ENCODE results near the gene ROR2.
"Not testable (repeated sequence)": the region's sequence is repeated elsewhere in the genome, so short reads cannot be mapped to it uniquely, and the experiment has no call there.

ROR2 gene

DNA sequence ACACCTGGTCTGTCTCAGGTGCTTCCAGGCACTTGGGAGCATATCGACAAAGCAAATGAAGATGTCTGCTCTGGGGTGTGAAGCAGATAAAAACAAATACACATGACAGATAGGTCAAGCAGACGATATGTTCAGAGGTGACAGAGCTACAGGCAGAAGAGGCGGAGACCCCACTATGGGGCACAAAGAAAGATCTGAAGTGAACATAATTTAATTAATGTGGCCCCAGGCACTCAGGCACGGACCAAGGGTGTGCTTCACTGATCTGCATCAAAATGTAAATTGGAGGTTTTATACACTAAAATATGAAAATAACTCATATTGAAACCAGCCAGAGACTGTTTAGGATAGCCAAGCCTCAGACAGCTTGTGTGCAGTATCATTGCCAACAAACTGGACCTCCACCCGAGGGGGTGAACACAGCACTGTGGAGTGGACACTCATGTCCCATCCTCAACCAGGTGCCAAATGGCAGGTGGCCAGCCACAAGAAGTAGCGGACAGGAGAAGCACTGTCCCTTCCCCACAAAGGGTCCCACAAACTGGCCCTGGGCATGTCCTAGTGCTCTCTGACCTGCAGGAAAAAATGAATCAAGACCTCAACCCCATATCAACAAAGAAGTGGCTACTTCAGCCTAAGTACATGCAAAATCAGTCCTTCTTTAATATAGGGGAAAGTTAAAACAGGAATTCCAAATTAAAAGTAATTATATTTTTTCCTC, 29.2 kb downstream of the ROR2 start:
- Histone ChIP-seq H3K27me3 (replicated peaks; ENCODE audit: control insufficient read depth, insufficient read depth, low read length) (peaks cover 10% of the 10 kb centered on the region), H3K9ac (ENCODE audit: low read length) (no peak overlapping the region), H3K36me3 (ENCODE audit: control insufficient read depth, insufficient read depth, low read length, severe bottlenecking) (no peaks in the 10 kb centered on the region), H3K4me1 (ENCODE audit: control insufficient read depth, insufficient read depth, low read length) (no peaks in the 10 kb centered on the region), H3K4me3 (ENCODE audit: low read length) (no peak overlapping the region), H3K9me3 (ENCODE audit: control insufficient read depth, low read length) (no peaks in the 10 kb centered on the region)
- no peak for DNase-seq (ENCODE audit: low read depth)

DNA sequence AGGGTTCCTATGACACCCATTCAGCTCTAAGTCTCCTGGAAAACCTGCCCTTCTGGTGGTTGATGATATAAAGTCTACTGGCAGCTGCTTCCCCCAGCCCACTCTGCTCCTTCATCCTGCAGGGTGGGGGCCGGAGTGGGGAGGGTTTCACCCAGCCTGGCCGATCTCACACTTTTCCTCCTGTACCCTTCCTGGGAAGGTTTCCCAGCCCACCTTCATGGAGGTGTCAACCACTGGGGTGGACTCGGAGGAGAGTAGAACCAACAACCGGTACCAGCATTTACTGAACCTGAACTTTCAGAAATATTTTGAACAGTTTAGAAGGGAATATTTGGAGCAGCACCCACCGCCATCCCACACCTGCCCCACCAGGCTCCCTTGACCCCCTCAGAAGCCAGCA, 30.4 kb downstream of the ROR2 start:
- no peak overlapping the region for H3K9ac ChIP-seq (ENCODE audit: low read length)
- peaks cover 11% of the 10 kb centered on the region for H3K27me3 ChIP-seq (replicated peaks; ENCODE audit: control insufficient read depth, insufficient read depth, low read length)
- H3K4me1 ChIP-seq (ENCODE audit: control insufficient read depth, insufficient read depth, low read length): no peaks in the 10 kb centered on the region
- no peaks in the 10 kb centered on the region for H3K36me3 ChIP-seq (ENCODE audit: control insufficient read depth, insufficient read depth, low read length, severe bottlenecking)
- H3K4me3 ChIP-seq (ENCODE audit: low read length): no peak overlapping the region
- H3K9me3 ChIP-seq (ENCODE audit: control insufficient read depth, low read length): no peaks in the 10 kb centered on the region
- DNase-seq (ENCODE audit: low read depth): no peak

- Histone ChIP-seq H3K36me3 (ENCODE audit: control insufficient read depth, insufficient read depth, low read length, severe bottlenecking) (no peaks in the 10 kb centered on the region), H3K4me3 (ENCODE audit: low read length) (no peak overlapping the region), H3K4me1 (ENCODE audit: control insufficient read depth, insufficient read depth, low read length) (no peaks in the 10 kb centered on the region), H3K9ac (ENCODE audit: low read length) (no peak overlapping the region), H3K27me3 (replicated peaks; ENCODE audit: control insufficient read depth, insufficient read depth, low read length) (peaks cover 11% of the 10 kb centered on the region), H3K9me3 (ENCODE audit: control insufficient read depth, low read length) (no peaks in the 10 kb centered on the region)
- no peak for DNase-seq (ENCODE audit: low read depth)
These were observed 32.6 kb downstream of the ROR2 start for GRCh38 chr9:91917436-91917835.

GRCh38 chr9:91915524-91916263, 34.3 kb downstream of the ROR2 start:
- Histone ChIP-seq H3K4me1 (ENCODE audit: control insufficient read depth, insufficient read depth, low read length) (no peaks in the 10 kb centered on the region), H3K4me3 (ENCODE audit: low read length) (no peak overlapping the region), H3K9me3 (ENCODE audit: control insufficient read depth, low read length) (no peaks in the 10 kb centered on the region), H3K36me3 (ENCODE audit: control insufficient read depth, insufficient read depth, low read length, severe bottlenecking) (no peaks in the 10 kb centered on the region), H3K27me3 (replicated peaks; ENCODE audit: control insufficient read depth, insufficient read depth, low read length) (peaks cover 11% of the 10 kb centered on the region), H3K9ac (ENCODE audit: low read length) (no peak overlapping the region)
- no peak for DNase-seq (ENCODE audit: low read depth)

DNA sequence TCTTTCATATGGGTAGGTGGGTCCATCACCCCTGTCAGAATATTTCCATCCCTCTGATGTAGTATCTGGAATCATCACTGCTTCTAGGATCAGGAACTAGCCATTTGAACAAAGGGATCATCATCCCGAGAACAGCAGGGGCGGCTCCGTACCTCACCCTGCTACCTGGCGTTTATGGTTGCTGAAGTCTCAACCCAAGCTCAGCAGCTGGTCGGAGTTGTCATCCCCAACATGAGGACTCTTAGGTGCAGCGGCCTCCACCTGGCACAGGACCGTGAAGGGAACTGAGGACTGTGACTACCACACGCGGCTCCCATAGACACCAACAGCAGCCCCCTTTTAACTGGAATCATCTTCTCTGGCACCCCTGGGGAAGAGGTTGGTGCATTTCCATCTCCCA, 35.1 kb downstream of the ROR2 start:
- no peak for DNase-seq (ENCODE audit: low read depth)
- H3K36me3 ChIP-seq (ENCODE audit: control insufficient read depth, insufficient read depth, low read length, severe bottlenecking): no peaks in the 10 kb centered on the region

DNA sequence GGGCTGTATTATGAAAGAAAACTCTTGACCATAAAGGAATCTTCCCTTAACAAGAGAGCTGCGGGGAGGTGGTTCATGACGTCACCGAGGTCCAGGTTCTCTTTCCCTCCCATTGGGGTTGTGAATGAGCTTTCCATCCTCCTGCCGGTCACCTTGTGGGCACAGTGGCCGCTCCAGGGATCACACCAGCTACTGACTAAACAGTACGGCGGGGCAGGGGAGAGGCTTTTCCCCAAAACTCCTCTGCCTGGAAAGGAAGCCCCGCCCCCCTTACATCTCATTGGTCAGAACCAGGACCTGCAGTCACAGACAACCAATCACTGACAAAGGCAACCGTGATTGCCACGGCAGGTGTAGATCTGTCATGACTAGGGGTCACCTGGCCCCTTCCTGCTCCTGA, 35.6 kb downstream of the ROR2 start:
- Histone ChIP-seq H3K27me3 (replicated peaks; ENCODE audit: control insufficient read depth, insufficient read depth, low read length) (peaks cover 8% of the 10 kb centered on the region), H3K9ac (ENCODE audit: low read length) (no peak overlapping the region), H3K4me1 (ENCODE audit: control insufficient read depth, insufficient read depth, low read length) (no peaks in the 10 kb centered on the region), H3K36me3 (ENCODE audit: control insufficient read depth, insufficient read depth, low read length, severe bottlenecking) (no peaks in the 10 kb centered on the region), H3K4me3 (ENCODE audit: low read length) (no peak overlapping the region), H3K9me3 (ENCODE audit: control insufficient read depth, low read length) (no peaks in the 10 kb centered on the region)
- DNase-seq (ENCODE audit: low read depth): no peak

More for the DNA sequence above, 35.1 kb downstream of the ROR2 start:
- Histone ChIP-seq H3K4me1 (ENCODE audit: control insufficient read depth, insufficient read depth, low read length) (no peaks in the 10 kb centered on the region), H3K27me3 (replicated peaks; ENCODE audit: control insufficient read depth, insufficient read depth, low read length) (peaks cover 8% of the 10 kb centered on the region), H3K9ac (ENCODE audit: low read length) (no peak overlapping the region), H3K4me3 (ENCODE audit: low read length) (no peak overlapping the region), H3K9me3 (ENCODE audit: control insufficient read depth, low read length) (no peaks in the 10 kb centered on the region)

DNA sequence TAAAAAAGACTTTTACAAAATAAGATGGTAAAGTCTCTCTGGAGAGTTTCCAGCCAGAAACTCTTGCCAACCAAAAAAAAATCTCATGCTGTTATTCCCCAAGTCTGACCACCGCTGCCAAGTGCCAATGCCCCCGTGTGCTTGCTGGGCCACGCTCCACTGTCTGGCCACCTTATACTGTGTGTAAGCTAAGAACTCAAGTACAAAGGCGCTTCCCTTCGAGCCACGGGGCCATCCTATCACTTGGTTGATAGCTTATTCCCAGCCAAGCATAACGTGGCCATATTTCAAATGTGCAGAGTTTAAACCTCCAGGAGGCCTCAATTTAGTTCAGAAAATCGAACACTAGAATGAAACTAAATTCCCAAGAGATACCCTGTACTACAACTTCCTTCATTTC, 36.0 kb downstream of the ROR2 start:
- Histone ChIP-seq H3K4me3 (ENCODE audit: low read length) (no peak overlapping the region), H3K36me3 (ENCODE audit: control insufficient read depth, insufficient read depth, low read length, severe bottlenecking) (no peaks in the 10 kb centered on the region), H3K9me3 (ENCODE audit: control insufficient read depth, low read length) (no peaks in the 10 kb centered on the region), H3K27me3 (replicated peaks; ENCODE audit: control insufficient read depth, insufficient read depth, low read length) (peaks cover 8% of the 10 kb centered on the region), H3K4me1 (ENCODE audit: control insufficient read depth, insufficient read depth, low read length) (no peaks in the 10 kb centered on the region), H3K9ac (ENCODE audit: low read length) (no peak overlapping the region)
- no peak for DNase-seq (ENCODE audit: low read depth)

- no peaks in the 10 kb centered on the region for H3K36me3 ChIP-seq (ENCODE audit: control insufficient read depth, insufficient read depth, low read length, severe bottlenecking)
These were observed 36.9 kb downstream of the ROR2 start for GRCh38 chr9:91913096-91913495.

GRCh38 chr9:91911657-91912056, 38.4 kb downstream of the ROR2 start:
- H3K4me1 ChIP-seq (ENCODE audit: control insufficient read depth, insufficient read depth, low read length): no peaks in the 10 kb centered on the region
- no peak overlapping the region for H3K9ac ChIP-seq (ENCODE audit: low read length)
- H3K4me3 ChIP-seq (ENCODE audit: low read length): no peak overlapping the region
- peaks cover 8% of the 10 kb centered on the region for H3K27me3 ChIP-seq (replicated peaks; ENCODE audit: control insufficient read depth, insufficient read depth, low read length)
- H3K36me3 ChIP-seq (ENCODE audit: control insufficient read depth, insufficient read depth, low read length, severe bottlenecking): no peaks in the 10 kb centered on the region
- no peak for DNase-seq (ENCODE audit: low read depth)
- H3K9me3 ChIP-seq (ENCODE audit: control insufficient read depth, low read length): no peaks in the 10 kb centered on the region

More at GRCh38 chr9:91913096-91913495, 36.9 kb downstream of the ROR2 start:
- H3K9me3 ChIP-seq (ENCODE audit: control insufficient read depth, low read length): no peaks in the 10 kb centered on the region
- H3K4me3 ChIP-seq (ENCODE audit: low read length): no peak overlapping the region
- DNase-seq (ENCODE audit: low read depth): no peak
- no peaks in the 10 kb centered on the region for H3K4me1 ChIP-seq (ENCODE audit: control insufficient read depth, insufficient read depth, low read length)
- no peak overlapping the region for H3K9ac ChIP-seq (ENCODE audit: low read length)
- H3K27me3 ChIP-seq (replicated peaks; ENCODE audit: control insufficient read depth, insufficient read depth, low read length): peaks cover 8% of the 10 kb centered on the region

DNA sequence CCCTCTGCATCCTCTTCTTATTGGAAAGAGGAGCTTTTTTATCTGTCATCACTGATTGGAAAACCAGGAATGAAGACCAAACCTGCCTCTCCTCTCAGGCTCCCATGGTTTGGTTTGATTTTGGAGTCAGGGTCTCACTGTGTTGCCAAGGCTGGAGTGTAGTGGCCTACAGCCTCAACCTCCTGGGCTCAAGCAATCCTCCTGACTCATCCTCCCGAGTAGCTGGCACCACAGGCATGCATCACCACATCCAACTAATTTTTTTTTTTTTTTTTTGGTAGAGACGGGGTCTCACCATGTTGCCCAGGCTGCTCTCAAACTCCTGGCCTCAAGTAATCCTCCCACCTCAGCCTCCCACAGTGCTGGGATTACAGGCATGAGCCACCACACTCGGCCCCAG, 40.8 kb downstream of the ROR2 start:
- H3K4me3 ChIP-seq (ENCODE audit: low read length); H3K36me3 ChIP-seq (ENCODE audit: control insufficient read depth, insufficient read depth, low read length, severe bottlenecking); H3K9me3 ChIP-seq (ENCODE audit: control insufficient read depth, low read length); DNase-seq (ENCODE audit: low read depth); H3K9ac ChIP-seq (ENCODE audit: low read length); H3K4me1 ChIP-seq (ENCODE audit: control insufficient read depth, insufficient read depth, low read length); H3K27me3 ChIP-seq (replicated peaks; ENCODE audit: control insufficient read depth, insufficient read depth, low read length): not testable (repeated sequence)

GRCh38 chr9:91908746-91909145, 41.3 kb downstream of the ROR2 start:
- no peaks in the 10 kb centered on the region for H3K9me3 ChIP-seq (ENCODE audit: control insufficient read depth, low read length)
- H3K27me3 ChIP-seq (replicated peaks; ENCODE audit: control insufficient read depth, insufficient read depth, low read length): no peaks in the 10 kb centered on the region
- no peaks in the 10 kb centered on the region for H3K4me1 ChIP-seq (ENCODE audit: control insufficient read depth, insufficient read depth, low read length)
- no peak overlapping the region for H3K4me3 ChIP-seq (ENCODE audit: low read length)
- no peak for DNase-seq (ENCODE audit: low read depth)
- no peak overlapping the region for H3K9ac ChIP-seq (ENCODE audit: low read length)
- no peaks in the 10 kb centered on the region for H3K36me3 ChIP-seq (ENCODE audit: control insufficient read depth, insufficient read depth, low read length, severe bottlenecking)

Data from adipocyte (in vitro differentiated cells).